D721Med (cell line): ENCODE results near the gene ISL1.

ENCODE experiments used
- DNase-seq: peaks from one replicate; pipeline ENCODE4 v3.0.0; 2011; ENCODE audit warnings: low spot score; ENCODE audit not compliant: insufficient read length
- FAIRE-seq: peaks from 2 replicates; lab custom pipeline; 2011; peaks lifted over from hg19 to GRCh38; lab: Jason Lieb, UNC
- TF ChIP-seq, protein P1 (sequence below): IDR thresholded peaks from 2 replicates; pipeline ENCODE4 v1.5.1; 2012; ENCODE audit warnings: mild to moderate bottlenecking, control low read depth; ENCODE audit not compliant: insufficient read depth; ENCODE audit errors: missing control alignments

ISL1 gene

DNA sequence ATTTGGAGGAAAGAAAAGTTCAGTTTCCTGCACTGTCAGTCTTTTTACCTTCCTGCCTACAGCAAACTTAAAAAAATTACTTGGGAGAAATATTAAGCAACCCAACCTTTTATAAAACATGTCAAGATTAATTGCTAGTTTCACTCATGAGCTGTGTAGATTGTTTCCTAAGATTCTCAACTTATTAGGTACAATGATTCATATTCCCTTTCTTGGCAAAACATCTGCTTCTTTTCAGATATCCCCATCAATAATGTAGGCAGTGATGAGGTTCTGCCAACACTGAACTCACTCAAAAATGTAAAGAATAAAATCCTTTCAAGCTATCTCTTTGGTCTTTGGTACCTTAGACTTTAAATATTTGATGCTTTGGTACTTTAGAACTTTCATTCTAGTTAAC, 56.0 kb downstream of the ISL1 start:
- FAIRE-seq = no peak
- TF ChIP-seq, protein P1, sequence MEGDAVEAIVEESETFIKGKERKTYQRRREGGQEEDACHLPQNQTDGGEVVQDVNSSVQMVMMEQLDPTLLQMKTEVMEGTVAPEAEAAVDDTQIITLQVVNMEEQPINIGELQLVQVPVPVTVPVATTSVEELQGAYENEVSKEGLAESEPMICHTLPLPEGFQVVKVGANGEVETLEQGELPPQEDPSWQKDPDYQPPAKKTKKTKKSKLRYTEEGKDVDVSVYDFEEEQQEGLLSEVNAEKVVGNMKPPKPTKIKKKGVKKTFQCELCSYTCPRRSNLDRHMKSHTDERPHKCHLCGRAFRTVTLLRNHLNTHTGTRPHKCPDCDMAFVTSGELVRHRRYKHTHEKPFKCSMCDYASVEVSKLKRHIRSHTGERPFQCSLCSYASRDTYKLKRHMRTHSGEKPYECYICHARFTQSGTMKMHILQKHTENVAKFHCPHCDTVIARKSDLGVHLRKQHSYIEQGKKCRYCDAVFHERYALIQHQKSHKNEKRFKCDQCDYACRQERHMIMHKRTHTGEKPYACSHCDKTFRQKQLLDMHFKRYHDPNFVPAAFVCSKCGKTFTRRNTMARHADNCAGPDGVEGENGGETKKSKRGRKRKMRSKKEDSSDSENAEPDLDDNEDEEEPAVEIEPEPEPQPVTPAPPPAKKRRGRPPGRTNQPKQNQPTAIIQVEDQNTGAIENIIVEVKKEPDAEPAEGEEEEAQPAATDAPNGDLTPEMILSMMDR = no peak

More for the DNA sequence above, 56.0 kb downstream of the ISL1 start:
- no peak for DNase-seq
